Kidney epithelial cell (primary cell): ENCODE results near the gene FXR1. TPM values are rescaled to one million over a fixed set of nuclear protein-coding genes. Genes with fewer than 3 reads are reported as not detected.

Experiments used
- DNase-seq: peaks from one replicate; pipeline ENCODE4 v3.0.0-alpha.2; 2010; ENCODE audit warnings: low read depth
- H3K27me3 ChIP-seq: 2 replicates; pipeline ENCODE4 v1.6.0; 2011; ENCODE audit warnings: low read length; ENCODE audit not compliant: control insufficient read depth, insufficient read depth
- H3K36me3 ChIP-seq: 2 replicates; pipeline ENCODE4 v1.5.1; 2011; ENCODE audit warnings: low read length; ENCODE audit not compliant: control insufficient read depth, insufficient read depth
- H3K4me3 ChIP-seq: 2 replicates; pipeline ENCODE4 v1.5.1; 2011; ENCODE audit warnings: low read depth, mild to moderate bottlenecking, control low read depth, low read length
- total RNA-seq: library from RNA; depleted of rRNA; stranded (reverse); fragments of >200 nt; gene quantifications from 2 replicates; pipeline ENCODE4 v1.2.3, GENCODE V29; 2015
- TF ChIP-seq, protein P1 (sequence below): IDR thresholded peaks from 2 replicates; pipeline ENCODE4 v1.5.1; 2011; ENCODE audit warnings: mild to moderate bottlenecking, moderate library complexity, low read length, control low read depth, inconsistent platforms; ENCODE audit not compliant: insufficient read depth, poor library complexity, severe bottlenecking

Gene FXR1
- total RNA-seq, 1 donor from 2014 or later = 123 TPM

DNA sequence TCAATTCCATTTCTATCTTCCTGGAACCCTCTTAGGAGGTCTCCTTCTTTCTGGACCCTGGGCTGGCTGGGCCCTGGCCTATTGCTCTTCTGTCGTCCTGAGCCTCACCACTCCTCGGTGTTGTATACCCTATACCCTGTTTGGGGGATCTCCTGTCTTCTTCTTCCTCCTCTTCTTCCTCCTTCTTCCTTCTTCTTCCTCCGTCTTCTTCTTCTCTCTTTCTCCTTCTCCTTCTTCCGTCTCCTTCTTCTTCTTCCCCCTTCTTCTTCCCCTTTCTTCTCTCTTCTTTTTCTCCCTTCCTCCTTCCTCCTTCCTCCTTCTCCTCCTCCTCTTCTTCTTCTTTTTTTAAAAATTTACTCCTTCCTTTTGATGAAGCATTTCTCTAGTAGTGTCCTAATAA is 30.4 kb upstream of the FXR1 start:
- TF ChIP-seq, protein P1, sequence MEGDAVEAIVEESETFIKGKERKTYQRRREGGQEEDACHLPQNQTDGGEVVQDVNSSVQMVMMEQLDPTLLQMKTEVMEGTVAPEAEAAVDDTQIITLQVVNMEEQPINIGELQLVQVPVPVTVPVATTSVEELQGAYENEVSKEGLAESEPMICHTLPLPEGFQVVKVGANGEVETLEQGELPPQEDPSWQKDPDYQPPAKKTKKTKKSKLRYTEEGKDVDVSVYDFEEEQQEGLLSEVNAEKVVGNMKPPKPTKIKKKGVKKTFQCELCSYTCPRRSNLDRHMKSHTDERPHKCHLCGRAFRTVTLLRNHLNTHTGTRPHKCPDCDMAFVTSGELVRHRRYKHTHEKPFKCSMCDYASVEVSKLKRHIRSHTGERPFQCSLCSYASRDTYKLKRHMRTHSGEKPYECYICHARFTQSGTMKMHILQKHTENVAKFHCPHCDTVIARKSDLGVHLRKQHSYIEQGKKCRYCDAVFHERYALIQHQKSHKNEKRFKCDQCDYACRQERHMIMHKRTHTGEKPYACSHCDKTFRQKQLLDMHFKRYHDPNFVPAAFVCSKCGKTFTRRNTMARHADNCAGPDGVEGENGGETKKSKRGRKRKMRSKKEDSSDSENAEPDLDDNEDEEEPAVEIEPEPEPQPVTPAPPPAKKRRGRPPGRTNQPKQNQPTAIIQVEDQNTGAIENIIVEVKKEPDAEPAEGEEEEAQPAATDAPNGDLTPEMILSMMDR = no peak
- Histone ChIP-seq H3K27me3 (no peaks in the 10 kb centered on the region), H3K36me3 (no peaks in the 10 kb centered on the region), H3K4me3 (no peak overlapping the region)
- no peak for DNase-seq

DNA sequence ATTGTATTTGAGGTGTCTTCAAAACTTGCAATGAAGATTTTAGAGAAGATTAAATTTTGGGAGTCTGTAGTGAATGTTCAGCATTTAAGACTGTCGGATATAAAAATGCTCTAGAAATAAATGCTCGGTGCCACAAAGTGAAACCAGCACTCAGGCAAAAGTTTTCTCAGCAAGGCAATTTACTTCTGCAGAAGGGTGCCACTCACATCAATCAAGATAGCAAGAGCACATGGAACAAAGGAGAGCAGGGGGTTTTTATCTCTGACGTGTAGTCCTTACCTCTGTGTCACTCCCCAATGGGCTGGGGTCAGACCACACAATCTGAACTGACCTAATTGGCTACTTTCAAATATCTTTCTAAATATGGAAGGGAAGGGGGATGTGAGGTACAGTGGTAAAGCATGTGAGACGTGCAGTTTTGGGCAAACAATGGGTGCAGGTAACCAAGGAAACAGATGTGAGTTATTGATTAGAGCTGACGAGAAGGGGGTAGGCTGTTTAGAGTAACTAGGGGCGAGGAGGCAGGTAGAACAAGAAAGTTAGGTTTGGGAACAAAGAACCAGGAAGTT is 23.4 kb upstream of the FXR1 start:
- no peak for DNase-seq
- H3K27me3 ChIP-seq = no peaks in the 10 kb centered on the region
- H3K4me3 ChIP-seq = no peak overlapping the region
- H3K36me3 ChIP-seq = no peaks in the 10 kb centered on the region
- TF ChIP-seq, protein P1 = no peak

DNA sequence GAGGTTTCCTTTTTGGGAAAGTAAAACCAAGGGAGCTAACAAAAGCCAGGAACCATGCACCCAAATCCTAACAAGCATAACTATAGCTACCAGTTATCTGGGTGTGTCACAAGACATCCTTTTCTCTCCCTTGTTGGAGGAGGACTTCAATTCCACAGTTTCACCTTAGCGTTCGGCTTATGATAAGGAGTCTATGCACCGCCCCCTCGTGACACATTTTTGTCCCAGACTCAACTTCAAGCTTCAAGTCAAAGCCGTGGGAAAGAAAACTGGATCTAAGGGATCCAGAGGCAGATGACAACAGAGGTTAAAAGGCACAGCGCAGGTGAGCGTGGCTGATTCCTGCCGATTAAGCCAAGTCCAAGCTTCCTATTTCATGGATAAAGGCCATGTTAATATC is 13.9 kb upstream of the FXR1 start:
- H3K36me3 ChIP-seq = no peaks in the 10 kb centered on the region
- no peaks in the 10 kb centered on the region for H3K27me3 ChIP-seq
- TF ChIP-seq, protein P1 = no peak
- no peak for DNase-seq
- no peak overlapping the region for H3K4me3 ChIP-seq

DNA sequence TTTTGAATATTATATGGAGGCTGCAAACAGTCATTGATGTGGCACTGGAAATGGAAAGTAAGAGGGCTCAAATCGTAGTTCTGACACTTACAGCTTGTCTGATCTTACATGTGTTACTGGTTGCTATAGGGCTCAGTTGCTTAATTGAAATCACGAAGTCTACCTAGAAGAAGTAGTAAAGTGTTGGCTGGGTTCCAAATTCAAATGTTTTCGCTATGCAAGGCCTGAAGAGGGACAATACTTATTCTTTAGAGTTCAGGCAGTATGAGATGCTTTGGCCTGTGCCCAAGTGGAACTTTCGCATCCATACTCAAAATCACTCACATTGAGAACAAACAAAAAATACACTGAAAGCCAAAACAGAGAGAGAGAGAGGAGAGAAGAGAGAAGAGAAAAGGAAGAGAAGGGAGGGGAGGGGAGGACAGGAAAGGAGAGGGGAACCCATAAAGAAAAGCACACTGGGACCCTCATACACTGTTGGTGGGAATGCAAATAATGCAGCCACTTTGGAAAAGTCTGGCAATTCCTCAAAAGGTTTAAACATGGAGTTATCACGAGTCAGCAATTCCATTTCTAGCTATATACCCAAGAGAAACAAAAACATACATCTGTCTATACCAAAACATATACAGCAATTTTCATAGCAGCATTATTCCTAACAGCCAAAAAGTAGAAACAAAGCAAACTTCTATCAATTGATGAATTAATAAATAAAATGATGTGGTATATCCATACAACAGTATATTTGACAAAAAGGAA is 2.9 kb upstream of the FXR1 start:
- H3K36me3 ChIP-seq = no peaks in the 10 kb centered on the region
- no peak for DNase-seq
- H3K27me3 ChIP-seq = no peaks in the 10 kb centered on the region
- TF ChIP-seq, protein P1 = no peak
- no peak overlapping the region for H3K4me3 ChIP-seq

DNA sequence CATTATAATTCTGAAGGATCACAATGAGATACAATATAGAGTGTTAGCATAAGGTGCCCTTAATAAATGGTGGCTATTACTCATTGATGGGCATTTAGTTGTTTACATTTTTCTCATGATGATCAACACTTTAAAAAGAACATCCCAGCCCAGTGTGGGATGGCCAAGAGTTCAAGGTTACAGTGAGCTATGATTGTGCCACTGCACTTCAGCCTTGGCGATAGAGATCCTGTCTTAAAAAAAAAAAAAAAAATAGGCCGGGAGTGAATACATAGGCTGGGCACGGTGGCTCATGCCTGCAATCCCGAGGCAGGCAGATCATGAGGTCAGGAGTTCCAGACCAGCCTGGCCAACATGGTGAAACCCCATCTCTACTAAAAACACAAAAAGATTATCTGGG is 1.6 kb upstream of the FXR1 start:
- H3K27me3 ChIP-seq = no peaks in the 10 kb centered on the region
- H3K36me3 ChIP-seq = no peaks in the 10 kb centered on the region
- TF ChIP-seq, protein P1 = no peak
- H3K4me3 ChIP-seq = no peak overlapping the region
- no peak for DNase-seq

DNA sequence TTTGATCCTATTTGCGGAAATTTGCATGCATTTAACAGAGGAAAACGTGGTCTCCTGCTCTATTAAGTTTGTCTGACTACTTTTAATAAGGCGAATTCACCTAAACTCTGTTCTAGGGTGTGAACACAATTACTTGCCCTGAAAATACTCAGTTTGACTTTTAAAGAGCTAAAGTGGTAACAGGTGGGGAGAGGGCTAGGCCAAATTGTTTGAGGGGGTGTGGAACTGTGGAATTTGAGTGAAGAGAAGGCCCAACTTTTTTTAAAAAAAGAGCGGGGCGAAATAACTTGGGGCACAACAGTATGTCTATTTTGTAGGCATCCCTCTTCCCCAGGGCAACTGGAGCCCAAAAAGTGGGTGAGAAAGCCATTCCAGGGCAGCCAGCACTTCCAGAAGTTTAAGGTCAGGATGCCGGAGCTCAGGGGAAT is 580 bp upstream of the FXR1 start:
- TF ChIP-seq, protein P1 = no peak
- Histone ChIP-seq H3K27me3 (no peaks in the 10 kb centered on the region), H3K4me3 (peak overlapping the region; percentile 86), H3K36me3 (no peaks in the 10 kb centered on the region)
- DNase-seq = no peak
